MCF 10A (cell line): ENCODE results near the gene FAM111B. TPM values are rescaled to one million over a fixed set of nuclear protein-coding genes. Genes with fewer than 3 reads are reported as not detected.
"Not testable (repeated sequence)": the region's sequence is repeated elsewhere in the genome, so short reads cannot be mapped to it uniquely, and the experiment has no call there.

Source experiments
- Bru-seq: library from RNA; stranded (reverse); fragments of 400-500 nt; gene quantifications from one replicate; lab custom pipeline; 2021; lab: Mats Ljungman, UMichigan
- BruChase-seq, 2 experiments: library from RNA; stranded (reverse); fragments of 400-500 nt; gene quantifications; one replicate each; lab custom pipeline; 2021; lab: Mats Ljungman, UMichigan
- BruUV-seq: library from RNA; stranded (reverse); fragments of 400-500 nt; replicated peaks from 2 replicates; lab custom pipeline; 2021; lab: Mats Ljungman, UMichigan
- CTCF ChIA-PET: fragments of 300-600 bp; sonication (Branson Sonifier 250); formaldehyde crosslinking; extraction: SDS; loops from one replicate; lab custom pipeline; 2021; ENCODE audit warnings: antibody characterized with exemption, inconsistent platforms; lab: Yijun Ruan, JAX
- POLR2A ChIA-PET: fragments of 300-600, 350-650 bp; sonication (Branson Sonifier 250); formaldehyde crosslinking; extraction: SDS; loops from one replicate; lab custom pipeline; 2020; ENCODE audit warnings: antibody characterized with exemption, inconsistent platforms; lab: Yijun Ruan, JAX
- DNase-seq: peaks from one replicate; pipeline ENCODE4 v3.0.0-alpha.2; 2018; ENCODE audit not compliant: unreplicated experiment
- H3K27ac Mint-ChIP-seq: one replicate; pipeline ENCODE4 v1.8.0; 2022; ENCODE audit warnings: mild to moderate bottlenecking, low read depth, mixed read lengths; ENCODE audit not compliant: unreplicated experiment
- H3K27me3 Mint-ChIP-seq: one replicate; pipeline ENCODE4 v1.8.0; 2022; ENCODE audit warnings: mixed read lengths; ENCODE audit not compliant: insufficient read depth, unreplicated experiment
- H3K36me3 Mint-ChIP-seq: one replicate; pipeline ENCODE4 v1.8.0; 2022; ENCODE audit warnings: mild to moderate bottlenecking, moderate library complexity, mixed read lengths; ENCODE audit not compliant: insufficient read depth, unreplicated experiment
- H3K4me1 Mint-ChIP-seq: one replicate; pipeline ENCODE4 v1.8.0; 2022; ENCODE audit warnings: mixed read lengths; ENCODE audit not compliant: insufficient read depth, unreplicated experiment
- H3K4me3 Mint-ChIP-seq: one replicate; pipeline ENCODE4 v1.8.0; 2022; ENCODE audit warnings: mild to moderate bottlenecking, moderate library complexity, mixed read lengths; ENCODE audit not compliant: unreplicated experiment
- H3K9me3 Mint-ChIP-seq: one replicate; pipeline ENCODE4 v1.8.0; 2022; ENCODE audit warnings: mixed read lengths; ENCODE audit not compliant: unreplicated experiment
- intact Hi-C: fragments of 100-400 bp; cut with micrococcal nuclease; formaldehyde crosslinking; loops from 2 replicates; pipeline ENCODE4 v1.14.1; 2022
- long read RNA-seq: library from polyadenylated mRNA; stranded (forward); transcript quantifications from one replicate; pipeline ENCODE4 v2.0.0, GENCODE V29; 2022
- total RNA-seq: library from RNA; stranded (reverse); gene quantifications from 2 replicates; pipeline ENCODE4 v1.2.3, GENCODE V29; 2022
- TF ChIP-seq, protein P1 (sequence below): fragments of 200-600 bp; IDR thresholded peaks from one replicate; pipeline ENCODE4 v1.8.0; 2022; ENCODE audit warnings: antibody characterized with exemption, mild to moderate bottlenecking; ENCODE audit not compliant: unreplicated experiment

FAM111B gene, protein sequence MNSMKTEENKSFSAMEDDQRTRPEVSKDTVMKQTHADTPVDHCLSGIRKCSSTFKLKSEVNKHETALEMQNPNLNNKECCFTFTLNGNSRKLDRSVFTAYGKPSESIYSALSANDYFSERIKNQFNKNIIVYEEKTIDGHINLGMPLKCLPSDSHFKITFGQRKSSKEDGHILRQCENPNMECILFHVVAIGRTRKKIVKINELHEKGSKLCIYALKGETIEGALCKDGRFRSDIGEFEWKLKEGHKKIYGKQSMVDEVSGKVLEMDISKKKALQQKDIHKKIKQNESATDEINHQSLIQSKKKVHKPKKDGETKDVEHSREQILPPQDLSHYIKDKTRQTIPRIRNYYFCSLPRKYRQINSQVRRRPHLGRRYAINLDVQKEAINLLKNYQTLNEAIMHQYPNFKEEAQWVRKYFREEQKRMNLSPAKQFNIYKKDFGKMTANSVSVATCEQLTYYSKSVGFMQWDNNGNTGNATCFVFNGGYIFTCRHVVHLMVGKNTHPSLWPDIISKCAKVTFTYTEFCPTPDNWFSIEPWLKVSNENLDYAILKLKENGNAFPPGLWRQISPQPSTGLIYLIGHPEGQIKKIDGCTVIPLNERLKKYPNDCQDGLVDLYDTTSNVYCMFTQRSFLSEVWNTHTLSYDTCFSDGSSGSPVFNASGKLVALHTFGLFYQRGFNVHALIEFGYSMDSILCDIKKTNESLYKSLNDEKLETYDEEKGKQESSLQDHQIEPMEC
- 0.74 and 1.6 TPM in 2 replicates for total RNA-seq
- percentile 32 among the genes with signal in this experiment for Bru-seq, nascent RNA
- BruChase-seq, experiment 1, labeled RNA remaining after a 6-hour chase: percentile 19 among the genes with signal in this experiment
- BruChase-seq, experiment 2, labeled RNA remaining after a 2-hour chase: percentile 40 among the genes with signal in this experiment
- long read RNA-seq, partial matches to known transcripts: 0 of 2 reads
- long read RNA-seq, other reads (novel, unspliced or antisense): 1 of 2 reads

DNA sequence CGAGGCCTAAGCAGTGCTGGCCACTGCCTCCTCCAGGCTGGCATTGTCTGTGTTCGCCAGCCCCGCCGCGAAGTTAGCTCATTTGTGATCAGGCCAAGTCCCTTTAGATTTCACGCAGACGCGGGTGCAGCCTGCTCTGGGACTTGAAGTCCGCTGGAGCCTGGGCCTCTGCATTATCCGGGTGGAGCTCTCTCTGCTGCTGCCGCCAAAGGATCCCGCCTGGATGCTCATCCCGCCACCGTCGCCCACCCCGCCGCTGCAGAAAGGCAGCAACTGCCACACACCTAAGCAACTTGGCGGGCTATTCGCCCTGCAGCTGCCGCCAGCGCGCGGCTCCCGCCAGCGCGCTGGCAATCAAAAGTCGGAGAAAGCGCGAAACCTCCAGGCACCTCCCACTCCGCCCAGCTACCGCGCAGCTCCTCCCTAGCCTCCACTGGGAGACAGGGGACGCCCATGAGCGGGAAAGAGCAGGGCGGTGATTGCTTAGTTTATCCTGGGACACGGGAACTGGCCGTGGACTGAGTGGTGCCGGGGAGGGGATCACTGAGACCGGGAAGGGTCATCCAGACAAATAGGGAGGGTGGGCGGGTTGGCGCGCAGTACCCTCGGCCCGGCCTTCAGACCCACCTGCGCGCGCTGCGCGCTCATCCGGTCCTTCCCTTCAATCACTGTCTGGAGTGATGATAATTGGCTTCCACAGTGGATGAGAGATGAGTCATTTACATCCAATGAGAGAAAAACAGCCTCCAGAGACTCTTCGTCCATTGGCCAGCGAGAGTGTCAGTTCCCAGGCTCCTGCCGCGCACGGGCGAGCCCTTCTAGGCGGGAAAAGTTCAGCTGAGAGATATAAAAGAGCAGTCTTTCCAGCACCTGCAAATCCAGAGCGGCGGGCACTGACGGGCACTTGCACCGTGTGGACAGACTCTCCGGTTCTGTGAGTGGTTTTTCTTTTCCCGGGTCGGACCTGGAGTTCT, at the start of gene FAM111B:
FAM111B (plus strand) TSS at position 875 of the 974 bp plus-strand sequence. CDS start 2,389 bp downstream, outside the sequence.
- H3K4me1 Mint-ChIP-seq: peaks cover 26% of the 10 kb centered on the region
- H3K36me3 Mint-ChIP-seq: no peaks in the 10 kb centered on the region
- CTCF ChIA-PET: interaction anchor here (0.6 to 5.1 kb wide), 12 partner anchors 9 to 1727 kb away, joined by 3 to 36 read pairs (median 4); no protein-coding TSS in a partner anchor
- H3K9me3 Mint-ChIP-seq: no peaks in the 10 kb centered on the region
- TF ChIP-seq, protein P1, sequence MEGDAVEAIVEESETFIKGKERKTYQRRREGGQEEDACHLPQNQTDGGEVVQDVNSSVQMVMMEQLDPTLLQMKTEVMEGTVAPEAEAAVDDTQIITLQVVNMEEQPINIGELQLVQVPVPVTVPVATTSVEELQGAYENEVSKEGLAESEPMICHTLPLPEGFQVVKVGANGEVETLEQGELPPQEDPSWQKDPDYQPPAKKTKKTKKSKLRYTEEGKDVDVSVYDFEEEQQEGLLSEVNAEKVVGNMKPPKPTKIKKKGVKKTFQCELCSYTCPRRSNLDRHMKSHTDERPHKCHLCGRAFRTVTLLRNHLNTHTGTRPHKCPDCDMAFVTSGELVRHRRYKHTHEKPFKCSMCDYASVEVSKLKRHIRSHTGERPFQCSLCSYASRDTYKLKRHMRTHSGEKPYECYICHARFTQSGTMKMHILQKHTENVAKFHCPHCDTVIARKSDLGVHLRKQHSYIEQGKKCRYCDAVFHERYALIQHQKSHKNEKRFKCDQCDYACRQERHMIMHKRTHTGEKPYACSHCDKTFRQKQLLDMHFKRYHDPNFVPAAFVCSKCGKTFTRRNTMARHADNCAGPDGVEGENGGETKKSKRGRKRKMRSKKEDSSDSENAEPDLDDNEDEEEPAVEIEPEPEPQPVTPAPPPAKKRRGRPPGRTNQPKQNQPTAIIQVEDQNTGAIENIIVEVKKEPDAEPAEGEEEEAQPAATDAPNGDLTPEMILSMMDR: no peak
- intact Hi-C loops: loop anchor here (2.0 kb wide), 1 partner anchor 36 kb away; the partner anchor contains the start of gene FAM111A
- H3K27me3 Mint-ChIP-seq: no peaks in the 10 kb centered on the region
- BruUV-seq: no TSS peak
- H3K27ac Mint-ChIP-seq: peak within 1 kb of the TSS; percentile 47
- H3K4me3 Mint-ChIP-seq: peak within 1 kb of the TSS; percentile 90
- POLR2A ChIA-PET: interaction anchor here (0.6 to 2.2 kb wide), 12 partner anchors 18 to 1456 kb away, joined by 3 to 21 read pairs (median 3); partner anchors contain the start of gene FAM111A
- DNase-seq: peak; percentile 96

DNA sequence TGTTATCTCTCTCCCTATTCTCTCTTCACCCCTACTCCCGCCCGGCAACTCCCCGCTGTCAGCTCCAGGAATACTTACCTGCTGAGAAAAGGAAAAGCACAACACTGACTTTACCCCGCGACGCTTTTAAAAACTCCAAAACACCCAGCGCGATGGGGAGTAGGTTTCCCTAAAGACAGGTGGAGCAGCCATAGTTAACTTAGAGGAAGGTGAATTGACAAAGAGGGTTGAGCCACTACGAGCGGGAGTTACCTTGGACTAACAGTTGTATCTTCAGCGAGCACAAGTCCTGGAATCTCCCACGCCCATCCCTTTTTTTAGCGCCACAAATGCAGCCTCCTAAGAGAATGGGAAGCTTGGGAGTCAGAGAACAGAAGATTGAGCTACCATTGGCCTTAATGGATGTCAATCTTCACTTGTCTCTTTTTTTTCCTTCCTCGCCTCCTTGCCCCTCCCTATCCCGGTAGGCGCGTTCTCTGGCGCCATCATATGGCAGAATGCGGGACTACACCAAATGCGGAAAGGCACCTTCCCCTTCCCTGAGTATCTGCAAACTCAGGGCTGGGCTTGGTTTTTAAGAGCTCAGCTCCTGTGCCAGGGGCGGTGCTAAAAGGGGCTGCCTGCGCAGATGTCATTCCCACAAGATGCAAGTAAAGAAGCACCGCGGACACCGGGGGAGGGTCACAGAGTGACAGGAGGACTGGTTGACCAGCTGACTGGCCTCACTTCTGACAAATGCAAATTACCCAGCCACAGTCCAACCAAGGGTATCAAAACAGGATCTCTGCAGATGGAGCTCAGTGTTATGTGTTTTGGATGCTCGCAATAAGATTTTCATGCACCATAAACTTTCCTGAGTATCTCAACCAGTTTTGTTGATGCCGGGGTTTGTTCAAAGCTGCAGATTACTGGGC, 48.7 kb upstream of the FAM111B start:
- Mint-ChIP-seq H3K4me3 (peak overlapping the region; percentile 68), H3K27me3 (peaks cover 58% of the 10 kb centered on the region)
- DNase-seq: peak; percentile 96
- H3K27ac Mint-ChIP-seq, H3K9me3 Mint-ChIP-seq, BruUV-seq, H3K4me1 Mint-ChIP-seq, H3K36me3 Mint-ChIP-seq: not testable (repeated sequence)
- intact Hi-C loops: loop anchor here (1.0 to 10.0 kb wide), 2 partner anchors 154 to 404 kb away; no protein-coding TSS in a partner anchor
- CTCF ChIA-PET: interaction anchor here (0.5 to 4.1 kb wide), 64 partner anchors 9 to 1829 kb away, joined by 3 to 38 read pairs (median 4); partner anchors contain the start of genes FAM111A and GLYATL1
- TF ChIP-seq, protein P1: peak; percentile 95
- POLR2A ChIA-PET: interaction anchor here (0.5 to 1.0 kb wide), 4 partner anchors 86 to 503 kb away, joined by 3 to 4 read pairs (median 3); no protein-coding TSS in a partner anchor

DNA sequence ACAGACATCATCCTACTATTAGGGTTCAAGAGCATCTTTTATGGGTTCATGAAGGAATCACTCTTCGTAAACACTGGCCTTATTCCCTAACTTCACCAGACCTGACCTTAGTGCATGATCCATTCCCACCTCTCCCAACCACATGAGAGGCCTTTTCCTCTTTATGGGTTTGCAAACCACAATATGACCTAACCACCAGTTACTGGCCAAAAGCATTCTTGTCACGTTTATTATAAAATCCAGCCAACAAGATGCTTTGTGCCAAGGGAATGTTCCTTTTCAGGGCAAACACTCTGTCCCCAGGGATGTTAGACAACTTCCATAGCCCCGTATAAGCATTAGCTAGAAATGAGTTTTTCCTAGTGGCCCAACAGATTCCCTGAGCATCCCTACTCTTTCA, 46.9 kb upstream of the FAM111B start:
- H3K9me3 Mint-ChIP-seq, H3K4me1 Mint-ChIP-seq, H3K4me3 Mint-ChIP-seq, DNase-seq, intact Hi-C loops, H3K27ac Mint-ChIP-seq, H3K36me3 Mint-ChIP-seq, BruUV-seq, POLR2A ChIA-PET: not testable (repeated sequence)
- peaks cover 62% of the 10 kb centered on the region for H3K27me3 Mint-ChIP-seq
- CTCF ChIA-PET: interaction anchor here (1.1 to 4.1 kb wide), 3 partner anchors 76 to 472 kb away, joined by 3 to 38 read pairs (median 14); no protein-coding TSS in a partner anchor
